Neural progenitor cell (in vitro differentiated cells): ENCODE measurements around the gene LAMC1. TPM values are rescaled to one million over a fixed set of nuclear protein-coding genes. Genes with fewer than 3 reads are reported as not detected.

Experiments
- DNase-seq: peaks from one replicate; pipeline ENCODE4 v3.0.0-alpha.2; 2016; ENCODE audit warnings: low spot score
- H2AFZ ChIP-seq: fragments of 200-600 bp; sonication (generic); replicated peaks from 2 replicates; pipeline ENCODE4 v1.6.1; 2016; ENCODE audit warnings: antibody characterized with exemption
- H3F3A ChIP-seq: fragments of 200-600 bp; sonication (generic); 2 replicates; pipeline ENCODE4 v1.6.1; 2016; ENCODE audit warnings: antibody characterized with exemption, low read depth
- H3K27ac ChIP-seq: fragments of 200-600 bp; sonication (generic); 2 replicates; pipeline ENCODE4 v1.5.1; 2016; ENCODE audit warnings: mild to moderate bottlenecking
- H3K27me3 ChIP-seq: fragments of 200-600 bp; sonication (generic); 2 replicates; pipeline ENCODE4 v1.6.1; 2016; ENCODE audit warnings: mild to moderate bottlenecking, moderate library complexity
- H3K36me3 ChIP-seq: fragments of 200-600 bp; sonication (generic); 2 replicates; pipeline ENCODE4 v1.5.1; 2016
- H3K4me1 ChIP-seq: fragments of 200-600 bp; sonication (generic); 2 replicates; pipeline ENCODE4 v1.6.1; 2016; ENCODE audit warnings: mixed run types
- H3K4me2 ChIP-seq: fragments of 200-600 bp; sonication (generic); 2 replicates; pipeline ENCODE4 v1.6.1; 2016
- H3K4me3 ChIP-seq: fragments of 200-600 bp; sonication (generic); 2 replicates; pipeline ENCODE4 v1.5.1; 2016
- H3K79me2 ChIP-seq: fragments of 200-600 bp; sonication (generic); 2 replicates; pipeline ENCODE4 v1.6.1; 2016; ENCODE audit warnings: low read depth
- H3K9ac ChIP-seq: fragments of 200-600 bp; sonication (generic); 2 replicates; pipeline ENCODE4 v1.6.1; 2016
- H3K9me3 ChIP-seq: fragments of 200-600 bp; sonication (generic); 2 replicates; pipeline ENCODE4 v1.5.1; 2016; ENCODE audit warnings: low read depth
- H4K20me1 ChIP-seq: fragments of 200-600 bp; sonication (generic); 2 replicates; pipeline ENCODE4 v1.6.1; 2016; ENCODE audit warnings: low read depth
- H3K27ac Mint-ChIP-seq: 3 replicates; pipeline ENCODE4 v1.8.0; 2021; ENCODE audit warnings: mixed read lengths
- H3K27me3 Mint-ChIP-seq: 2 replicates; pipeline ENCODE4 v1.8.0; 2022; ENCODE audit warnings: low read depth, mild to moderate bottlenecking, inconsistent platforms, moderate library complexity, mixed read lengths; ENCODE audit not compliant: insufficient read depth
- H3K36me3 Mint-ChIP-seq: 3 replicates; pipeline ENCODE4 v1.8.0; 2021; ENCODE audit warnings: mixed read lengths
- H3K4me1 Mint-ChIP-seq: 3 replicates; pipeline ENCODE4 v1.8.0; 2021; ENCODE audit warnings: mixed read lengths
- H3K4me3 Mint-ChIP-seq: 3 replicates; pipeline ENCODE4 v1.8.0; 2021; ENCODE audit warnings: mild to moderate bottlenecking, moderate library complexity, mixed read lengths
- H3K9me3 Mint-ChIP-seq: 3 replicates; pipeline ENCODE4 v1.8.0; 2020; ENCODE audit warnings: mixed read lengths
- CTCF ChIP-seq: fragments of 200-600 bp; sonication (generic); IDR thresholded peaks from 2 replicates; pipeline ENCODE4 v1.5.1; 2017; ENCODE audit warnings: antibody characterized with exemption, mild to moderate bottlenecking
- EZH2 ChIP-seq: fragments of 200-600 bp; sonication (generic); IDR thresholded peaks from 2 replicates; pipeline ENCODE4 v1.6.1; 2017; ENCODE audit warnings: antibody characterized with exemption, mild to moderate bottlenecking, moderate library complexity
- EZH2phosphoT487 ChIP-seq: fragments of 200-600 bp; sonication (generic); IDR thresholded peaks from 2 replicates; pipeline ENCODE4 v1.6.1; 2017; ENCODE audit warnings: antibody characterized with exemption
- total RNA-seq: library from RNA; depleted of rRNA; stranded (reverse); fragments of >200 nt; gene quantifications from 2 replicates; pipeline ENCODE4 v1.2.3, GENCODE V29; 2015; ENCODE audit warnings: low replicate concordance

LAMC1 gene
- total RNA-seq, 1 donor from 2014 or later: 90.2 TPM

- H2AFZ ChIP-seq: no peak overlapping the region
- H3K36me3 ChIP-seq: no peaks in the 10 kb centered on the region
- peaks cover 2% of the 10 kb centered on the region for H3K27me3 Mint-ChIP-seq
- no peak overlapping the region for H3K27ac Mint-ChIP-seq
- TF ChIP-seq EZH2phosphoT487 (no peak), CTCF (no peak), EZH2 (no peak)
- H3K9ac ChIP-seq: no peak overlapping the region
- no peak overlapping the region for H3K4me3 Mint-ChIP-seq
- H3K4me2 ChIP-seq: no peak overlapping the region
- H3F3A ChIP-seq: no peaks in the 10 kb centered on the region
- H3K79me2 ChIP-seq: no peaks in the 10 kb centered on the region
- H3K9me3 Mint-ChIP-seq: no peaks in the 10 kb centered on the region
- H3K36me3 Mint-ChIP-seq: peaks cover 45% of the 10 kb centered on the region
- H3K9me3 ChIP-seq: no peaks in the 10 kb centered on the region
- H3K4me3 ChIP-seq: no peak overlapping the region
- H3K4me1 ChIP-seq: no peaks in the 10 kb centered on the region
- no peaks in the 10 kb centered on the region for H3K27me3 ChIP-seq
- DNase-seq: no peak
- H3K27ac ChIP-seq: no peak overlapping the region
- no peaks in the 10 kb centered on the region for H3K4me1 Mint-ChIP-seq
- no peaks in the 10 kb centered on the region for H4K20me1 ChIP-seq
Measured at GRCh38 chr1:183131166-183131565, 107.9 kb downstream of the LAMC1 start.

GRCh38 chr1:183135336-183135735 is 112.1 kb downstream of the LAMC1 start:
- Mint-ChIP-seq H3K27ac (no peak overlapping the region), H3K27me3 (peaks cover 2% of the 10 kb centered on the region), H3K9me3 (no peaks in the 10 kb centered on the region), H3K4me1 (no peaks in the 10 kb centered on the region), H3K4me3 (no peak overlapping the region), H3K36me3 (peaks cover 48% of the 10 kb centered on the region)
- no peak for TF ChIP-seq CTCF
- TF ChIP-seq EZH2: no peak
- TF ChIP-seq EZH2phosphoT487: no peak
- Histone ChIP-seq H3K9ac (no peak overlapping the region), H2AFZ (no peak overlapping the region), H4K20me1 (no peaks in the 10 kb centered on the region), H3K4me1 (no peaks in the 10 kb centered on the region), H3K9me3 (no peaks in the 10 kb centered on the region), H3K4me2 (no peak overlapping the region), H3K79me2 (no peaks in the 10 kb centered on the region), H3K36me3 (peaks cover 8% of the 10 kb centered on the region), H3K4me3 (no peak overlapping the region), H3K27me3 (no peaks in the 10 kb centered on the region), H3F3A (no peaks in the 10 kb centered on the region), H3K27ac (no peak overlapping the region)
- DNase-seq: no peak

- no peak overlapping the region for H3K27ac ChIP-seq
Measured at GRCh38 chr1:183137782-183138181, 114.6 kb downstream of the LAMC1 start.

More at GRCh38 chr1:183137782-183138181, 114.6 kb downstream of the LAMC1 start:
- no peaks in the 10 kb centered on the region for H3K4me1 ChIP-seq
- H3K4me3 ChIP-seq: no peak overlapping the region
- no peaks in the 10 kb centered on the region for H3F3A ChIP-seq
- peaks cover 8% of the 10 kb centered on the region for H3K36me3 ChIP-seq
- no peak overlapping the region for H2AFZ ChIP-seq
- DNase-seq: no peak
- no peaks in the 10 kb centered on the region for H3K79me2 ChIP-seq
- no peaks in the 10 kb centered on the region for H4K20me1 ChIP-seq
- H3K36me3 Mint-ChIP-seq: peaks cover 57% of the 10 kb centered on the region
- H3K27ac Mint-ChIP-seq: no peak overlapping the region
- H3K4me3 Mint-ChIP-seq: no peak overlapping the region
- no peaks in the 10 kb centered on the region for H3K9me3 Mint-ChIP-seq
- no peaks in the 10 kb centered on the region for H3K9me3 ChIP-seq
- no peaks in the 10 kb centered on the region for H3K27me3 ChIP-seq
- TF ChIP-seq CTCF: no peak
- no peak for TF ChIP-seq EZH2
- no peak for TF ChIP-seq EZH2phosphoT487
- no peak overlapping the region for H3K9ac ChIP-seq
- H3K27me3 Mint-ChIP-seq: peaks cover 2% of the 10 kb centered on the region
- H3K4me2 ChIP-seq: no peak overlapping the region
- H3K4me1 Mint-ChIP-seq: peaks cover 3% of the 10 kb centered on the region
